ENCODE results near the gene CPHXL2. TPM values are rescaled to one million over a fixed set of nuclear protein-coding genes. Genes with fewer than 3 reads are reported as not detected.
A peak's percentile ranks its signal among the peaks of the same experiment; 100 is the strongest.

CPHXL2 gene
- total and polyA plus RNA-seq, 2 donors (not counting 1 experiment from before 2014, with no cell fraction given) = not detected

DNA sequence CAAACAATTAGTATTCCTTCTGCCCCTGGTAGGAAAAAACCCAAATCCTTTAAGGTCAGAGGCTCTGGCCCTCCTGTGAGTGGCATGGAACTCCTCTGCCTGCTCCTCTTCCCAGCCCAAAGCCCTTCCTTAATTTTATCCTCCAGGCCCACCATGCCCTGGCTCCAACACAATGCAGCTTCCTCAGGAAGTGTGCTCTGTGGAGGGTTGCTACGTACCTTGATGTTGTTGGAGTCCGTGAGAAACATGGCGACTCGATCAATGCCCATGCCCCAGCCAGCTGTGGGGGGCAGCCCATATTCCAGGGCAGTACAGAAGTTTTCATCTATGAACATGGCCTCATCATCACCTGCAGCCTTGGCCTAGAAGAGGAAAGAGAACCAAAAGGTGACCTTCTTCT lies 48.5 kb downstream of the CPHXL2 start:
- no peak for TF ChIP-seq EZH2 (IDR thresholded peaks at IDR 0.05; ENCODE audit: low read length, missing control alignments)
- TF ChIP-seq, protein P1, sequence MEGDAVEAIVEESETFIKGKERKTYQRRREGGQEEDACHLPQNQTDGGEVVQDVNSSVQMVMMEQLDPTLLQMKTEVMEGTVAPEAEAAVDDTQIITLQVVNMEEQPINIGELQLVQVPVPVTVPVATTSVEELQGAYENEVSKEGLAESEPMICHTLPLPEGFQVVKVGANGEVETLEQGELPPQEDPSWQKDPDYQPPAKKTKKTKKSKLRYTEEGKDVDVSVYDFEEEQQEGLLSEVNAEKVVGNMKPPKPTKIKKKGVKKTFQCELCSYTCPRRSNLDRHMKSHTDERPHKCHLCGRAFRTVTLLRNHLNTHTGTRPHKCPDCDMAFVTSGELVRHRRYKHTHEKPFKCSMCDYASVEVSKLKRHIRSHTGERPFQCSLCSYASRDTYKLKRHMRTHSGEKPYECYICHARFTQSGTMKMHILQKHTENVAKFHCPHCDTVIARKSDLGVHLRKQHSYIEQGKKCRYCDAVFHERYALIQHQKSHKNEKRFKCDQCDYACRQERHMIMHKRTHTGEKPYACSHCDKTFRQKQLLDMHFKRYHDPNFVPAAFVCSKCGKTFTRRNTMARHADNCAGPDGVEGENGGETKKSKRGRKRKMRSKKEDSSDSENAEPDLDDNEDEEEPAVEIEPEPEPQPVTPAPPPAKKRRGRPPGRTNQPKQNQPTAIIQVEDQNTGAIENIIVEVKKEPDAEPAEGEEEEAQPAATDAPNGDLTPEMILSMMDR (conservative IDR thresholded peaks at IDR 0.05 in 1 of 2, IDR thresholded peaks at IDR 0.05 in 1 of 2; ENCODE audit: low read depth in 1 of 2, low read length in 2 of 2) = no peak
- DNase-seq (ENCODE audit: low read depth in 2 of 2) = no peak
- Histone ChIP-seq H3K27me3 (ENCODE audit: control insufficient read depth, insufficient read depth, low read length) (no peaks in the 10 kb centered on the region), H3K4me1 (ENCODE audit: control insufficient read depth, extremely low read depth, insufficient read depth, low read length) (no peaks in the 10 kb centered on the region), H3K27ac (ENCODE audit: insufficient read depth, low read length) (no peak overlapping the region), H4K20me1 (ENCODE audit: control insufficient read depth, extremely low read depth, insufficient read depth, low read length) (no peaks in the 10 kb centered on the region), H2AFZ (ENCODE audit: low read length) (no peak overlapping the region), H3K4me3 (replicated peaks in 1 of 4; ENCODE audit: control extremely low read depth in 1 of 4, insufficient read depth in 1 of 4, low read depth in 3 of 4, low read length in 4 of 4) (no peak overlapping the region), H3K79me2 (ENCODE audit: control insufficient read depth, insufficient read depth, low read length) (no peaks in the 10 kb centered on the region), H3K36me3 (ENCODE audit: control insufficient read depth, insufficient read depth, low read length) (peaks cover 15% of the 10 kb centered on the region), H3K9me3 (ENCODE audit: control insufficient read depth, insufficient read depth, low read depth, low read length) (no peaks in the 10 kb centered on the region), H3K9ac (ENCODE audit: insufficient read depth, low read length) (no peak overlapping the region), H3K4me2 (ENCODE audit: extremely low read depth, insufficient read depth, low read length) (no peak overlapping the region)

DNA sequence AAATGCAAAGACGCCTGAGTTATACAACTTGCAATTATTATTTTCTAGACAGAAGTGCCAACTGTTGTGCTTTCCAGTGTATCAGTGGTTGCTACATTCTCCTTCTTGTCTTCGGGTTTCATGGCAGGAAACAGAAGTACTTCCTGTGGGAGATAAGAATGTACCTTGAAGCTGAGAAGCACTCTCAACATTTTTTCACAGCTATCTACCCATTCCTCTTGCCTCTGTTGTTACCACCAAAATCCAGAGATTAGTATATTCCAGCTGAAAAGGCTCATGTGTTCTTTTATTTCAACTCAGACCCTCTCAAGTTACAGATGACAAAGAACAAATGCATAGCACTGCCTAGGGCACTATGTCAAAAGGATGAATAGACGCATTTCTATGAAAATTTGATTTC lies 49.0 kb downstream of the CPHXL2 start:
- Histone ChIP-seq H3K4me2 (ENCODE audit: extremely low read depth, insufficient read depth, low read length) (no peak overlapping the region), H3K36me3 (ENCODE audit: control insufficient read depth, insufficient read depth, low read length) (peaks cover 15% of the 10 kb centered on the region), H3K27me3 (ENCODE audit: control insufficient read depth, insufficient read depth, low read length) (no peaks in the 10 kb centered on the region)

DNA sequence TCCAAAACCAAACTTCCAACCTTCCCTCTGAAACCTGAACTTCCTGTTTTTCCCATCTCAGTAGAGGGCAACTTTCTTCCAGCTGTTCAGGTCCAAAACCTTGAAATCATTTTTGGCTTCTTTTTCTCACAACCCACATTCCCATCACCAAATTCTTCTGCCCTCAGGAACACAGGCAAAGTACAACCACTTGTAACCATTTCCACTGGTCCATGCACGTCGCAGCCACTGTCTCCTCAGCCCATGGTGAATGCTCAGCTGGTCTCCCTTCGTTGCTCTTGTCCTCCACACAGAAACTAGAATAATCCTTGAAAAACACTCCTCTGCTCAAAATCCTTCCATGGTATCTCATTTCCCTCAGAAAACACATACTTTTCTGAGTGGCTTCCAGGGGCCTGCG lies 50.0 kb downstream of the CPHXL2 start:
- Histone ChIP-seq H3K9ac (ENCODE audit: insufficient read depth, low read length) (no peak overlapping the region), H3K27me3 (ENCODE audit: control insufficient read depth, insufficient read depth, low read length) (no peaks in the 10 kb centered on the region), H2AFZ (ENCODE audit: low read length) (no peak overlapping the region), H3K27ac (ENCODE audit: insufficient read depth, low read length) (no peak overlapping the region), H3K79me2 (ENCODE audit: control insufficient read depth, insufficient read depth, low read length) (peaks cover 5% of the 10 kb centered on the region), H4K20me1 (ENCODE audit: control insufficient read depth, extremely low read depth, insufficient read depth, low read length) (no peaks in the 10 kb centered on the region), H3K4me1 (ENCODE audit: control insufficient read depth, extremely low read depth, insufficient read depth, low read length) (peaks cover 4% of the 10 kb centered on the region), H3K36me3 (ENCODE audit: control insufficient read depth, insufficient read depth, low read length) (peaks cover 13% of the 10 kb centered on the region), H3K9me3 (ENCODE audit: control insufficient read depth, insufficient read depth, low read depth, low read length) (no peaks in the 10 kb centered on the region), H3K4me3 (replicated peaks in 1 of 4; ENCODE audit: control extremely low read depth in 1 of 4, insufficient read depth in 1 of 4, low read depth in 3 of 4, low read length in 4 of 4) (no peak overlapping the region), H3K4me2 (ENCODE audit: extremely low read depth, insufficient read depth, low read length) (no peak overlapping the region)
- DNase-seq (ENCODE audit: low read depth in 2 of 2) = no peak
- TF ChIP-seq, protein P1 (conservative IDR thresholded peaks at IDR 0.05 in 1 of 2, IDR thresholded peaks at IDR 0.05 in 1 of 2; ENCODE audit: low read depth in 1 of 2, low read length in 2 of 2) = no peak
- TF ChIP-seq EZH2 (IDR thresholded peaks at IDR 0.05; ENCODE audit: low read length, missing control alignments) = no peak

More for the DNA sequence above, 49.0 kb downstream of the CPHXL2 start:
- Histone ChIP-seq H3K9me3 (ENCODE audit: control insufficient read depth, insufficient read depth, low read depth, low read length) (no peaks in the 10 kb centered on the region), H4K20me1 (ENCODE audit: control insufficient read depth, extremely low read depth, insufficient read depth, low read length) (no peaks in the 10 kb centered on the region), H3K9ac (ENCODE audit: insufficient read depth, low read length) (no peak overlapping the region), H2AFZ (ENCODE audit: low read length) (no peak overlapping the region), H3K79me2 (ENCODE audit: control insufficient read depth, insufficient read depth, low read length) (no peaks in the 10 kb centered on the region), H3K4me1 (ENCODE audit: control insufficient read depth, extremely low read depth, insufficient read depth, low read length) (no peaks in the 10 kb centered on the region), H3K27ac (ENCODE audit: insufficient read depth, low read length) (no peak overlapping the region), H3K4me3 (replicated peaks in 1 of 4; ENCODE audit: control extremely low read depth in 1 of 4, insufficient read depth in 1 of 4, low read depth in 3 of 4, low read length in 4 of 4) (no peak overlapping the region)
- peak in 1 of 2 donors; percentile 32 for DNase-seq (ENCODE audit: low read depth in 2 of 2)
- TF ChIP-seq, protein P1 (conservative IDR thresholded peaks at IDR 0.05 in 1 of 2, IDR thresholded peaks at IDR 0.05 in 1 of 2; ENCODE audit: low read depth in 1 of 2, low read length in 2 of 2) = no peak
- TF ChIP-seq EZH2 (IDR thresholded peaks at IDR 0.05; ENCODE audit: low read length, missing control alignments) = no peak
